Erythroblast (primary cell): ENCODE results near the gene RASA3.

Experiments
- GATA1 ChIP-seq: IDR thresholded peaks from 2 replicates; pipeline ENCODE4 v1.6.1; 2011; ENCODE audit warnings: low read depth, mild to moderate bottlenecking, control low read depth, low read length, moderate library complexity
- POLR2A ChIP-seq: IDR thresholded peaks from 2 replicates; pipeline ENCODE4 v1.6.1; 2011; ENCODE audit warnings: mild to moderate bottlenecking, low read length

DNA sequence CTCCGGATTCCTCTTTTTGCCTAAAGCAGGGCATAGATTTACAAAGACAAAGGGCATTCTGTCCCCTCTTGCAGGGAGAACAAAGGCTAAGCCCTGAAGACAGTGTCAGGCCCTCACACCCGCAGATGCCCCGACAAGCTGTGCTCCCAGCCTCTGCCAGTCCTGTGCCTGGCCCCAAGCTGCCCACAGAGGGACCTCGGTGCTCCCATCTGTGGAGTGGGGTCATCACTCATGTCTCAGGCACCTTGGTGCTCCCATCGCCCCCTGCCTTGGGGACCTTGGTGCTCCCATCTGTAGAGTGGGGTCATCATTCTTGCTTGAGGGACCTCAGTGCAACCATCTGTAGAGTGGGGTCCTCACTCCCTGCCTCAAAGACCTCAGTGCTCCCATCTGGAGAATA lies 182.9 kb downstream of the RASA3 start:
- TF ChIP-seq POLR2A (no peak), GATA1 (no peak)
